PC-3 (cell line): ENCODE measurements around the gene EHBP1. TPM values are rescaled to one million over a fixed set of nuclear protein-coding genes. Genes with fewer than 3 reads are reported as not detected.

ENCODE experiments used
- ATAC-seq: fragments of 200-7000 bp; cut with Tn5 transposase; 2 replicates; pipeline ENCODE4 v1.9.1; 2020; ENCODE audit warnings: mild to moderate bottlenecking, moderate library complexity
- BruUV-seq: library from RNA; stranded (reverse); fragments of 400-500 nt; replicated peaks from 2 replicates; lab custom pipeline; 2021; lab: Mats Ljungman, UMichigan
- CTCF ChIA-PET: fragments of 300-600 bp; sonication (Branson Sonifier 250); formaldehyde crosslinking; loops from one replicate; lab custom pipeline; 2022; ENCODE audit warnings: antibody characterized with exemption; lab: Charles Lee
- POLR2A ChIA-PET: fragments of 300-600 bp; sonication (Branson Sonifier 250); formaldehyde crosslinking; loops from one replicate; lab custom pipeline; 2022; ENCODE audit warnings: antibody characterized with exemption; ENCODE audit not compliant: unreplicated experiment; lab: Charles Lee
- DNase-seq: peaks from one replicate; pipeline ENCODE4 v3.0.0-alpha.2; 2015
- H2AFZ ChIP-seq: fragments of 300-600 bp; sonication (generic); 2 replicates; pipeline ENCODE4 v1.6.0; 2016; ENCODE audit warnings: antibody characterized with exemption, low read length
- H3F3A ChIP-seq: fragments of 300-600 bp; sonication (generic); one replicate; pipeline ENCODE4 v1.6.0; 2017; ENCODE audit warnings: antibody characterized with exemption, low read length, control low read depth, mild to moderate bottlenecking; ENCODE audit not compliant: unreplicated experiment
- H3K27ac ChIP-seq: fragments of 300-600 bp; sonication (generic); 2 replicates; pipeline ENCODE4 v1.5.1; 2016; ENCODE audit warnings: mild to moderate bottlenecking, low read length
- H3K27me3 ChIP-seq: fragments of 300-600 bp; sonication (generic); 2 replicates; pipeline ENCODE4 v1.6.1; 2016; ENCODE audit warnings: low read length, mixed read lengths
- H3K36me3 ChIP-seq: fragments of 300-600 bp; sonication (generic); 2 replicates; pipeline ENCODE4 v1.6.1; 2016; ENCODE audit warnings: low read depth, mixed run types, low read length, mixed read lengths
- H3K4me1 ChIP-seq: fragments of 300-600 bp; sonication (generic); 2 replicates; pipeline ENCODE4 v1.5.1; 2016; ENCODE audit warnings: low read length; ENCODE audit not compliant: insufficient read depth
- H3K4me2 ChIP-seq: fragments of 300-600 bp; sonication (generic); 2 replicates; pipeline ENCODE4 v1.6.0; 2016; ENCODE audit warnings: low read length
- H3K4me3 ChIP-seq: fragments of 300-600 bp; sonication (generic); 2 replicates; pipeline ENCODE4 v1.5.1; 2016; ENCODE audit warnings: mild to moderate bottlenecking, low read length, mixed read lengths
- H3K79me2 ChIP-seq: fragments of 300-600 bp; sonication (generic); 2 replicates; pipeline ENCODE4 v1.6.1; 2017; ENCODE audit warnings: low read length, mixed read lengths
- H3K9ac ChIP-seq: fragments of 300-600 bp; sonication (generic); 2 replicates; pipeline ENCODE4 v1.6.0; 2016; ENCODE audit warnings: mild to moderate bottlenecking, low read length
- H3K9me2 ChIP-seq: fragments of 300-600 bp; sonication (generic); replicated peaks from 2 replicates; pipeline ENCODE4 v1.6.1; 2016; ENCODE audit warnings: mixed run types, low read length, mixed read lengths
- H3K9me3 ChIP-seq: fragments of 300-600 bp; sonication (generic); 2 replicates; pipeline ENCODE4 v1.6.1; 2016; ENCODE audit warnings: low read length, mixed read lengths
- H4K20me1 ChIP-seq: fragments of 300-600 bp; sonication (generic); 2 replicates; pipeline ENCODE4 v1.6.1; 2016; ENCODE audit warnings: low read length, mixed read lengths
- CTCF ChIP-seq: fragments of 300-600 bp; sonication (generic); conservative IDR thresholded peaks from 2 replicates; pipeline ENCODE4 v1.5.1; 2017; ENCODE audit warnings: antibody characterized with exemption, low read depth, mild to moderate bottlenecking, low read length
- EZH2 ChIP-seq: fragments of 300-600 bp; sonication (generic); IDR thresholded peaks from one replicate; pipeline ENCODE4 v1.6.1; 2017; ENCODE audit warnings: antibody characterized with exemption, mild to moderate bottlenecking, low read length; ENCODE audit not compliant: unreplicated experiment
- EZH2phosphoT487 ChIP-seq: fragments of 300-600 bp; sonication (generic); IDR thresholded peaks from 2 replicates; pipeline ENCODE4 v1.6.1; 2018; ENCODE audit warnings: mild to moderate bottlenecking, antibody characterized with exemption, low read length, borderline replicate concordance
- intact Hi-C: fragments of 100-400 bp; cut with micrococcal nuclease; formaldehyde crosslinking; loops from 2 replicates; pipeline ENCODE4 v1.9.0; 2023
- total RNA-seq: library from RNA; depleted of rRNA; stranded (reverse); fragments of >200 nt; gene quantifications from 2 replicates; pipeline ENCODE4 v1.2.3, GENCODE V29; 2014

Gene EHBP1
- total RNA-seq, 1 experiment from 2014 or later = 25.7 TPM

- TF ChIP-seq CTCF (no peak), EZH2phosphoT487 (no peak), EZH2 (no peak)
- Histone ChIP-seq H4K20me1 (no peaks in the 10 kb centered on the region), H3K9me2 (no peaks in the 10 kb centered on the region), H3K36me3 (no peaks in the 10 kb centered on the region), H3K27ac (no peak overlapping the region), H3K4me1 (no peaks in the 10 kb centered on the region), H3K4me2 (no peak overlapping the region), H3F3A (no peaks in the 10 kb centered on the region), H2AFZ (no peak overlapping the region), H3K27me3 (no peaks in the 10 kb centered on the region), H3K4me3 (no peak overlapping the region), H3K9me3 (no peaks in the 10 kb centered on the region), H3K9ac (no peak overlapping the region), H3K79me2 (no peaks in the 10 kb centered on the region)
- ChIA-PET CTCF (no interaction called here), POLR2A (no interaction called here)
- ATAC-seq = no peak
- BruUV-seq = no TSS peak
- intact Hi-C loops = no loop called here
- DNase-seq = no peak
These were observed 16.7 kb upstream of the EHBP1 start for GRCh38 chr2:62688771-62689170.

GRCh38 chr2:62691186-62691585 lies 14.3 kb upstream of the EHBP1 start:
- Histone ChIP-seq H3K4me3 (no peak overlapping the region), H3K4me2 (no peak overlapping the region), H3K9me3 (no peaks in the 10 kb centered on the region), H4K20me1 (no peaks in the 10 kb centered on the region), H2AFZ (no peak overlapping the region), H3K9ac (no peak overlapping the region), H3K79me2 (no peaks in the 10 kb centered on the region), H3K27me3 (no peaks in the 10 kb centered on the region), H3K9me2 (no peaks in the 10 kb centered on the region), H3K4me1 (no peaks in the 10 kb centered on the region), H3K36me3 (no peaks in the 10 kb centered on the region), H3K27ac (no peak overlapping the region), H3F3A (no peaks in the 10 kb centered on the region)
- ATAC-seq = no peak
- ChIA-PET POLR2A (no interaction called here), CTCF (no interaction called here)
- no peak for DNase-seq
- BruUV-seq = no TSS peak
- intact Hi-C loops = no loop called here
- no peak for TF ChIP-seq EZH2phosphoT487
- no peak for TF ChIP-seq CTCF
- no peak for TF ChIP-seq EZH2

GRCh38 chr2:62692225-62692624 lies 13.3 kb upstream of the EHBP1 start:
- intact Hi-C loops = no loop called here

More at GRCh38 chr2:62692225-62692624, 13.3 kb upstream of the EHBP1 start:
- TF ChIP-seq EZH2 (no peak), CTCF (no peak), EZH2phosphoT487 (no peak)
- H3K4me1 ChIP-seq = no peaks in the 10 kb centered on the region
- no peak overlapping the region for H2AFZ ChIP-seq
- H3K9me2 ChIP-seq = no peaks in the 10 kb centered on the region
- no peaks in the 10 kb centered on the region for H3F3A ChIP-seq
- H3K27me3 ChIP-seq = no peaks in the 10 kb centered on the region
- ATAC-seq = peak; percentile 48
- no peak overlapping the region for H3K4me2 ChIP-seq
- no peak overlapping the region for H3K9ac ChIP-seq
- no peaks in the 10 kb centered on the region for H3K9me3 ChIP-seq
- peak; percentile 66 for DNase-seq
- no peak overlapping the region for H3K27ac ChIP-seq
- H4K20me1 ChIP-seq = no peaks in the 10 kb centered on the region
- H3K36me3 ChIP-seq = no peaks in the 10 kb centered on the region
- no peaks in the 10 kb centered on the region for H3K79me2 ChIP-seq
- ChIA-PET POLR2A (interaction anchor here (0.6 kb wide), 2 partner anchors 13 to 80 kb away, joined by 3 read pairs; partner anchors contain the start of gene EHBP1), CTCF (no interaction called here)
- no peak overlapping the region for H3K4me3 ChIP-seq
- BruUV-seq = no TSS peak
